ENCODE measurements around the gene CARD11.
"Not testable (repeated sequence)": the region's sequence is repeated elsewhere in the genome, so short reads cannot be mapped to it uniquely, and the experiment has no call there.

The CARD11 gene

DNA sequence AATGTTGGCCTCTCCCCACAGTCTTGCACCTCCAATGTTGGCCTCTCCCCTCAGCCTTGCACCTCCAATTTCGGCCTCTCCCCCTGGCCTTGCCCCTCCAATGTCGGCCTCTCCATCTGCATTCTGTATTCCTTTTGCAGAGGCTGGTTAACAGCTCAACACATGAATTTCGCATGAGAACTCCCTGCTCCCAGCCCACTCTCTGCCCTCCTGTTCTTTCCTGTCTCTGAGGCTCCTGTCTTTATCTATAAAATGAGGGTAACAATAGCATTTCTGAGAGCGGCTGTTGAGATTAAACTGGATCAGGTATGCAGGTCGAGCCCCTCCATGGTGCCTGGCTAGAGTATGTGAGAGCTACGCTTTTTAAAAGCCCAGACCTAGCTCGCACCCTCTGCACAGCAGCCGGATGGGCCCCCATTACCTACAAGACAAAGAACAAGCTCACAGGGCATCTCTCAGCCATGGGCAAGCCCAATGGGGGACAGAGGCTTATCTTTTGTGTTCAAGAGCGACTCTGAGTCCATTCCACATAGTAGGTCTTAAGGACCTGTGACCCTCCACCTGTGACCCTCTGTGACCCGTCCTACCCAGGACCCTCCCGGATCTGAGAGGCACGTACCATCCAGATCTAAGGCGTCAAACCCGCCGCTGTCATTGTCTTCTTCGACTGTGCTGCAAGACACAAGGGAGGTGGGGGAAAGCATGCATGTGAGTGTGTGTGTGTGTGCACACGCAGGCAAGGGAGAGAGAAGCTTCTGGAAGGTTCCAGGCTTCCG lies 117.4 kb downstream of the CARD11 start:
- no peak for DNase-seq (ENCODE audit: low read depth, low spot score)

DNA sequence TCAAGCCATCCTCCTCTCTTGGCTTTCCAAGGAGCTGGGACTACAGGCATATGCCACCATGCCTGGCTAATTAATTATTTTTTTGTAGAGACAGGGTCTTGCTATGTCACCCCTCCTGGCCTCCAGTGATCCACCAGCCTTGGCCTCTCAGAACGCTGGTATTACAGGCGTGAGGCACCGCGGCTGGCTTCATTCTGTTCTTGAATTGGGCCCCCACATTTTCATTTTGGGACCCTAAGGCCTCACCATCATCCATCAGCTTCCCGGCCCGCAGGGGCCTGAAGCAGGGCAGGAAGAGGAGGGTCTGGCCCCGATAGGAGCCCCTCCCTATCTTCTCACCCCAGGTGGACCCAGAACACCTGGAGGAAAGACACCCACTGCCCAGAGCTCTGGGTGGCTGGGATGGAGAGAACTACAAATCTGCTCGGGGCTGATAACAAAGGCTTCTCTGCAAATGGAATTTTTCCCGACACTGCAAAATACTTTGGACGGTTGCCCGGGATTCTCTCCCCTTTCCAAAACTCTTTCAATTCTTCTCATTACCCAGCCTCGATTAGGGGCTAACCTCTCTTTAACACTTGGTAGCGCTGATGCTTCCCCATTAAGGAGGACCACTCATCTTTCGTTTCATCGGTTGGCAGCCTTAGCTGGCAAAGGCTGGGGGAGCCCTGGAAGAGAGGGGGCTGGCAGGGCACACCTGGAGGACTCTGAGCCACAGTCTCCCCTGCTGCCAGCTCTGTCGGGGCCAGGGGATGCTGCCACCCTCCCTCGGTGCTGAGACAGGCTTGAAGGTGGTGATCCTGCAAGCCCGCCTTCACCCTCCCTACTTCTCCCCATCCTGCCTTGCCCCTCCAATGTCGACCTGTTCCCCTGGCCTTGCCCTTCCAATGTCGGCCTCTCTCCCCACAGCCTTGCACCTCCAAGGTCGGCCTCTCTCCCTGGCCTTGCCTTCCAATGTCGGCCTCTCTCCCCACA lies 118.5 kb downstream of the CARD11 start:
- peak; percentile 21 for DNase-seq (ENCODE audit: low read depth, low spot score)

DNA sequence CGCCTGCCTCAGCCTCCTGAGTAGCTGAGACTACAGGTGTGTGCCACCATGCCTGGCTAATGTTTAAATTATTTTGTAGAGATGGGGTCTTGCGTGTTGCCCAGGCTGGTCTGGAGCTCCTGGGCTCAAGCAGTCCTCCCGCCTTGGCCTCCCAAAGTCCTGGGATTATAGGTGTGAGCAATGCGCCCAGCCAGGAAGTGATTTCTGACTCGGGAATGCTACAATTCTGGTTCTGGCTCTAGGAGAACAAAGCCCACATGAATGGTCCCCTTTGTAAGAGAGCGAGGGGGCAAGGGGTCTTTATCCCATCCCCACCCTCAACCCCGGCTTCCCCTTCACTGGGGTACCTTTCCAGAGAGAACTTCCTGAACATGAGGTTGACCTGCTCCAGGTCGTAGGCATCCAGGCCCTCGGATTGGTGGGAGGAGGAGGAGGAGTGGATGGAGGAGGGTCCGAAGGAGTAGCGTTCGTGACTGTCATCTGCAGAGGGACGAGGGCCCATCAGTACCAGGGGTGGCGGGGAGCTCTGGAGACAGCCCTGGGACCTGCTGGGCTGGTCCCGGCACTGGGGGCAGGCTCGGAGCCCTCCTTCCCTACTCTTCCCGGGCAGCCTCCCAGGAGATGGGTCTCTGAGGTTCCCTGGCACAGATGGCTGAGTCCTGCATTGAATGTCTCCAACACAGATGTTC lies 119.6 kb downstream of the CARD11 start:
- DNase-seq (ENCODE audit: low read depth, low spot score), result no peak

DNA sequence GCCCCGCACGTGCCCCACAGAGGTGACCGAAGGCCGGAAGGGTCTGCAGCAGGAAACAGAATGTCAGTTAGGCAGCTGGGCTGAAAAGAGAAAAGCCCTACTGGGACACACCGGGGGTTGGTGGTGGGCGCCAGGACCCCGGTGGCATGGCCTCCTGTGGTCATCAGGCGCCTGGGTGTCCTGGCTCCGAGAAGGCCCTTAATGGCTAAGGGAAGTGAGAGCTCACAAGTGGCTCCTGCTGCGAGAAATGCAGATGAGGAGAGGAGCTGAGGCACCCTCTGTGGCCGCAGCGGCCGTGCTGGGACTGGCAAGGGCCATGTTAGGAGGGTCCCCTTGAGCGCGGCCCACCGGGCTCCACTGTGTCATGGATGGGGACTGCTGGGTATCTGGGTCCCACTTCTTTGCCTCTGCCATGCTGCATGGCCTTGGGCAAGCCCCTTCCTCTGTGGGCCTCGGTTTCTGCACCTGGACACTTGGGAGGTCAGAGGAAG lies 120.3 kb downstream of the CARD11 start:
- no peak for DNase-seq (ENCODE audit: low read depth, low spot score)

DNA sequence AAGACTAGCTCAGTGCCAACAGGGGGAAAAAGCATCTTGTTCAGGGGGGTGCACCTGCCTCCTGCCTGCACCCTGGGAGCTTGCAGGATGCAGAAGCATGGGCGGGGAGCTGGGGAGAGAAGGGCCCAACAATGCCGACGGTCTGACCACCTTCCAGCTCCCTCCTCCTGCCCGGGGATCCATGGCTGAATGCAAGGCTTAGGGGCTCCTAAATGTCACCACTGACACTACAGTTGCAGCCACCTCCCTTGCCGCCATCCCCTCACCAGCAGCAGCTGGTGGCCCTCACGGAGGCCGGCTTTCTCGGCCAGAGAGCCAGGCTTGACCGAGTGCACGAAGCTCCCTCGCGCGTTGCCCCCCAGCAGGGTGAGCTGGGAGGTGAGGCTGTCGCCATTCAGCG lies 120.8 kb downstream of the CARD11 start:
- no peak for DNase-seq (ENCODE audit: low read depth, low spot score)

DNA sequence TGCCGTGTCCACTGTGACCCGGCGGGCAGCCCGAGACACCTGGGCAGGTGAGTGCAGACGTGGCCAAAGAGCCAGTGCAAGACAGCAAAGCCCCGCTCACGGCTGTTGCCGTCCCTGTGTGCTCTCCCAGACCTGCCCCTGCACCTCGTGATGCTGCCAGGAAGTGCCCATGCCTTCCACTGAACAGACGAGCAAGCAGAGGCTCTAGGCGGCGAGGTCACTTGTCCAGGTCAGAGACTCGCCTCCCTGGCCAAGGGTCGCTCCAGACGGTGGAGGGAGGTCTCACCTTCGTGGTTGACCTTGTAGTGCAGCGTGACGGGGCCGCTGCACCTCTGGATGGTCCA lies 121.3 kb downstream of the CARD11 start:
- no peak for DNase-seq (ENCODE audit: low read depth, low spot score)

DNA sequence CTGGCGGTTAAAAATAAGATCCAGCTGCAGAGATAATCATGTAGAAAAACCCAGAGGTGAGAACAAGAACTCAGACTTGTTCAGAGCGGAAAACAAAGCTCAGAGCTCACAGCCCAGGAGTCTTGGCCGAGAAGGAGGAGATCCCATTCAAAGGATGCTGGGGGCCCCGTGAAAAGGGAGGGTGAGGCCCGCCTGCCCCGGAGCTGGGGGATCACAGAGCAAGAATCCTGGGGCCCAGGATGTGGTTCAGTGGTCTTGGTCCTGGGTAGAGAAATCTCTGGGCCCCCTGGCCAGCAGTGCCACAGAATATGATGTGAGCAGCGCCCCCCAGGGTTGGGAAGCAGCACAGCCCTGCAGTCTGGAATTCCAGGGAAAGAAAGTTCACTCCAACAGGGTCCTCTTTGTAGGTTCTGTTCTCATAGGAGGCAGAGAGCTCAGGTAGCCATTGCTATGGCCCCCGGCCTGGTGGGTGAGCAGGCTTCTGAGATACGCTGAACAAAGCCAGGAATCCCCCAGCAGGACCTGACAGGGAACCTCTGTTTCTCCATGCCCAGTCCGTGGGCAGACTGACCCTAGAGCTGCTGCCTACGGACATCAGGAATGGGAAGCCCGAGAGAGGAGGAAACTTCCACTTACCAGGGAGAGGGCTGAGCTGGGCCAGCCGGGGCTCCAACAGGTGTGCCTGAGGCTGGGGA lies 121.9 kb downstream of the CARD11 start:
- DNase-seq (ENCODE audit: low read depth, low spot score), result no peak

DNA sequence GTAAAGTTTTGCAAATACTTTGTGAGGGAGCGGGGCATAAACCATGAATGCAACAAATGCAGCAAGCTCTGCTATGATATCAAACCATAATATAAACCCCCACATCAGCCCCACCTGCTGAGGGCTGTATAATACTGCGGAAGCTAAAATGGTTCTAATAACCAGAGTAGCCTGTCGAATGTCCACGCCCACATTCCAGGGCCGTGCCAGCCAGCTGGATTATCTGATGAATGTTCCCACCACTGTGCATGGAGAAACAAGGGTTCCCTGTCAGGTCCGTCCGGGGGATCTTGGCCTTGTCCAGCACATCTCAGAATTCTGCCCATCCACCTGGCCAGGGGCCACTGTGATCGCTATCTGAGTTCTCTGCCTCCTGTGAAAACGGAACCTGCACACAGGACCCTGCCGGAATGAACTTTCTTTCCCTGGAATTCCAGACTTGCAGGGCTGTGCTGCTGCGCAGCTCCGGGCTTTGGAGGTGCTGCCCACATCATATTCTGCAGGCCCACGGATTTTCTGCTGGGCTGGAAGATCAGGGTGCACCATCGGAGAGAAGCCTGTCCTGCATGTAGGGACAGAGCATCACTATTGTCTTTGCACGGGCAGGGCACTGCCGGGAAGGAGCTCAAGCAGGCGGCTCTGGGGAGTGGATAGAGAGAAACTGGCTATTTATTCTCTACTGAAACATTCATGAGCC lies 122.6 kb downstream of the CARD11 start:
- peak; percentile 20 for DNase-seq (ENCODE audit: low read depth, low spot score)

DNA sequence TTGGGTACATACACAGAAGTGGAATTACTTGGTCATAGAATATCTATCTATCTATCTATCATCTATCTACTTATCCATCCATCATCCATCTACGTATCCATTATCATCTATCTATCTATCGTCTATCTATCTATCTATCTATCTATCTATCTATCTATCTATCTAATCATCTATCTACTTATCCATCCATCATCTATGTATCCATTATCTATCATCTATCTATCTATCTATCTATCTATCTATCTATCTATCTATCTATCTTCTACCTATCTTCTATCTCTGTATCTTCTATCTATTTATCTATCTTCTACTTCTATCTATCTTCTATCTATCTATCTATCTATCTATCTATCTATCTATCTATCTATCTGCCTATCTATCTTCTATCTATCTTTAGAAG lies 123.2 kb downstream of the CARD11 start:
- not testable (repeated sequence) for DNase-seq (ENCODE audit: low read depth, low spot score)

DNA sequence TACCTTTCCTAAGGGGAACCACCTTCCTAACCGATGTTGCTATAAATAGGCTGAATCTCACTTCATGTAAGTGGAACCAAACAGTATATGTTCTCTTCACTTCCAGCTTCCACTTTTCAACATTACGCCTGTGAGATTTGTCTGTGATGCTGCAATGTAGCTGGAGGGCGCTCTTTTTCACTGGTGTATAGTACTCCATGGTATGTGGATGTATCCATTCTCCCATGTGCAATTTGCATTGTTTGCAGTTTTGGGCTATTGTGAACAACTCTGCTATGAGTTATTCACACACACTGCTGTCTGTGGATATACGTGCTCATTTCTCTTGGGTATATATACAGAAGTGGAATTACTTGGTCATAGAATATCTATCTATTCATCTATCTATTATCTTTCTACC lies 123.6 kb downstream of the CARD11 start:
- DNase-seq (ENCODE audit: low read depth, low spot score), result no peak

DNA sequence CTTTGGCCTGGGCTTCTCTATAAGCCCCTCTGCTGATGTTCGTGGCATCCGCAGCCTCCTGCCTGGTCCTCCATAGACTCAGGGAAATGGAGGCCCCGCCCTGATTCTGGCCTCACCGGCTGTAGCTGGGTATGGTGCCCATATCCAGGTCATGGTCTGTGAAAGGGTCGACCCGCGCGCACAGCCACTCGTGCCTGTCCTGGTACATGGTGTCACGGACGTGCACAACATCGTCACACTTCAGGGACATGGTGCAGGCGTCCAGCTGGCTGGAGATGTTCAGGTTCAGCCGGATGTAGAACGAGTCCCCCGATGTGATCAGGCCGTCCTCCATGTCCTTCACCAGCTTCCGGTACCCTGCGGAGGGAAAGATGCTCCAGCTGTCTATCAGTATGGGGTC lies 124.4 kb downstream of the CARD11 start:
- DNase-seq (ENCODE audit: low read depth, low spot score), result no peak

DNA sequence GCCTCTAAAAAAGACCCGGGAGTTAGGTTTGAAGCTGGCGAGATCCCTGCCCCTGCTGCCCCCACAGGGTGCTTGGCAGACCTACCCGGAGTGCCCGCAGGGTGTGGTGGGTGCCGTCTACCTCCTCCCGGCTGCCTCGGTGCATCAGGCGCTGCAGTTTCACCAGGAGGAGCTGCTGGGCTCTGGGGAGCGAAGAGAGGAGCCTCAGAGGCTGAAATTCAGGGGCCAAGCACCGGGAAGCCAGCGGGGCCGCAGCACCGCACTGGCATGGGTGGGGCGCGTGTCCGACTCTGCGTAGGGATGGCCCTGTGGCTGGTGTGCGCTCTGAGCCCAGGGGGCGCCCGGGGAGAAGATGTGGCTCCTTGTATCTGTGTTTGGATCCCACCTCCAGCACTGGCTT lies 125.3 kb downstream of the CARD11 start:
- no peak for DNase-seq (ENCODE audit: low read depth, low spot score)

DNA sequence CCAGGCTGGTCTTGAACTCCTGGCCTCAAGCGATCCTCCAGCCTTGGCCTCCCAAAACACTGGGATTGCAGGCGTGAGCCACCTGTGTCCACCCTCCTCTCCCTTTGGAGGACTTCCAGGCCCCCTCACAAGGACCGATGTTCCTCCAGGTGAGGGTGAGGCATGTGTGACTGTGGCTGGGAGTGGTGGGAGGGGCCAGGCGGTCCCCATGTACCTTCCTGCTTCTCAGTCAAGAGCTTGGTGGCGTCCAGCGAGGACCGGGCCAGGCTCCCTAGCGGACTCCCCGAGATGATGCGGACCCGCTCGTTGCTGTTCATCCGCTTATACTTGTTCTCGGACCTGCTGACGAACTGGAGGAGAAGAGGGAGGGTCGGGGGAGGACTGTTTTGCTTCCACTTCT lies 128.6 kb downstream of the CARD11 start:
- DNase-seq (ENCODE audit: low read depth, low spot score), result no peak

DNA sequence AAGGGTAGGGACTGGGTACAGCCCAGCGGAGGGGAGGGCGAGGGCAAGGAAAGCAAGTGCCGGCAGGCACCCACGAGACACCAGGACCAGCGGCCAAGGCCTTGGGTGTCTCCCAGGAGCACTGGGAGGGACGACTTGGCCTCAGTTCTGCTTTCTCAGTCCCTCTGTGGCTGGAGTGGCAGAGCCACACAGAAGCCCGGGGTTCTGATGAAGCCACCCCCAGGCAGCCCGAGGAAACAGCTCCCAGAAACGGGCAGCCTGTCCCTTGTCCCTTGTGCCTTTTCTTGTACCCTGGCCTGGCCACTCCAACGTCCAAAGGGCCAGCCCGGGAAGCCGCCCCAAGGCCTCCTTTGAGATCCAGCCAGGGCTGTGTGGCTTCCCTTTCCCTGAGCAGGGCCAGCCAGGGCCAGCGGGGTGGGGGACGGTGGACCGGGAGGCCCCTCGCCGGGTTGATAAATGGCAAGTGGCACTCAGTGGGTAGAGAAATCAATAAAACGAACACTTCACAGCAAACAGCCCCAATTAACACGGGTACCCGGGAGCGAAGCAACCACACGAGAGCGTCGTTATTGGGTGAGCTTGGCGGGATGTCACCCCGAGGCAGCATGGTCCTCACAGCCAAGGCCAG lies 129.8 kb downstream of the CARD11 start:
- no peak for DNase-seq (ENCODE audit: low read depth, low spot score)

DNA sequence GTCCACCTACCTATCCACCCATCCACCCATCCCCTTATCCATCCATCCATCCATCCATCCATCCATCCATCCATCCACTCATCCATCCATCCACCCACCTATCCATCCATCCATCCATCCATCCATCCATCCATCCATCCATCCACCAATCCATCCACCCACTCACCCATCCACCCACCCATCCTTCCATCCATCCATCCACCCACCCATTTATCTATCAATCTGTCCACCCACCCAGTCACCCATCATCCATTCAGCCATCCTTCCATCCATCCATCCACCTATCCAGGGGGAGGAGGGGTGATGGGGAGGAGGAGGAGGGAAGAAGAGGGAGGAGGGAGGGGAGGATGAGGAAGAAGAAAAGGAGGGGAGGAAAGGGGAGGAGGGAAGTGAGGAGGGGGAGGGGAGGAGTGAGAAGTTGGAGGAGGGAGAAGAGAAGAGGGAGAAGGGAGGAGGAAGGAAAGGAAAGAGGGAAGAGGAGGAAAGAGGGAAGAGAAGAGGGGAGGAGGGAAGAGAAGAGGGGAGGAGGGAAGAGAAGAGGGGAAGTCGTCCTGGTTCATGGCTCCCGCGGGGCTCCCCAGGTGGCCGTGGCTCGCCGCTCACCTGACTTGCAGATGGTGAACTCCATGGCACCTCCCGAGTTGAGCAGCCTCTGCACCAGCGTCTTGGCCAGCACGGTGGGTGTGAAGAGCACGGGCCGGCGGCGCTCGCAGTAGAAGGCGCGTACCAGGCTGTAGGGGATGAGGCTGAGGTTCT lies 130.8 kb downstream of the CARD11 start:
- no peak for DNase-seq (ENCODE audit: low read depth, low spot score)

DNA sequence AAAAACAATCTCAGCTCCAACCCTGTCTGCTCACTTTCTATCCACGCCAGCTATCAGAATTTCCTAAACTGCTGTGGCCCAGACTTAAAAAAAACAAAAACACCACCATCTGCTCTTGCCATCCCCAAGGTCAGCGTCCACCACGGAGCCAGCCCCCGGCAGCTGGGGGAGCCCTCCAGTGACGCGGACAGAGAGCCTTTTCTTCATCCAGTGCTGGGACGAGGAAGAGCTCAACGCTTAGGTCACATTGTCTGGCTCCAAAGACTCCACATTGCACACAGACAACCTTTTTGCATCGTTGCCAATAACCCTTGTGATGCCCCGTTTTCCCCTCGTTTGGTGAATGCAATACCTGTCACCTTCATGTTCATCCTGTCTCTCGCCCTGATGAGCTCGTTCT lies 132.2 kb downstream of the CARD11 start:
- no peak for DNase-seq (ENCODE audit: low read depth, low spot score)

DNA sequence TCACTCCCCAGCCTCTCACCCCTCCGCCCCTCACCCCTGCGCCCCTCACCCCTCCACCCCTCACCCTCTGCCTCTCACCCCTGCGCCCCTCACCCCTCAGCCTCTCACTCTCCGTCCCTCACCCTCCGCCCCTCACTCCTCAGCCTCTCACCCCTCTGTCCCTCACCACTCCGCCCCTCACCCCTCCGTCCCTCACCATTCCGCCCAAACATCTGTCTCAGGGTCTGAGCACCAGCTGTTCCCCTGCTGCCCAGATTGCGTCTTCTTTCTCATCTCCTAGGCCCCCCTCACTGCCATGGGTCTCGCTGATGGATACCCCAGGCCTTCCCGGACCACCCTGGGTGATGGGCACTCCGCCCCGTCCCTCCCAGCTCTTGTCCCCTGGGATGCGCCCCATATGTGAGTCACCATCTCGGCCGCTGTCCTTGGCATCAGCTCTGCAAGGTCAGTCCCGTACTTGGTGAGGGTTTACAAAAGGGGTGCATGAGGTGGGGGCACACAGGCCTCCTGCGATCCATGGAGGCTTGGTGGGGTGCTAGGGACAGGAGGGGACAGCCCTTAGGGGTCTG lies 134.1 kb downstream of the CARD11 start:
- no peak for DNase-seq (ENCODE audit: low read depth, low spot score)

DNA sequence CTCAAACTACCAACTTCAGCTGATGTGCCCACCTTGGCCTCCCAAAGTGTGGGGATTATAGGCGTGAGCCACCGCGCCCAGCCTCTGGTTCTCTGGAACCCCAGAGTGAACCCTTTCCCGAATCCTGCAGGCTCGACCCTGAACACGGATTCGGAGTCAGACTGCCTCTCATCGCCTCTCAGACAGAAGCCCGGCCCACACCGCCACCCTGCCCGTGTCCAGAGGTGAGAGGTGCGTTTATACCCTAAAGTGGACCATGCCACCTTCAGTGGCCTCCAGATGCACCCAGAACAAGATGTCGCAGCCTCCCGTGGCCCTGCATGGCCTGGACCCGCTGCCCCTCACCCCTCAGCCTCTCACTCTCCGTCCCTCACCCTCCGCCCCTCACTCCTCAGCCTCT lies 134.6 kb downstream of the CARD11 start:
- DNase-seq (ENCODE audit: low read depth, low spot score), result no peak

DNA sequence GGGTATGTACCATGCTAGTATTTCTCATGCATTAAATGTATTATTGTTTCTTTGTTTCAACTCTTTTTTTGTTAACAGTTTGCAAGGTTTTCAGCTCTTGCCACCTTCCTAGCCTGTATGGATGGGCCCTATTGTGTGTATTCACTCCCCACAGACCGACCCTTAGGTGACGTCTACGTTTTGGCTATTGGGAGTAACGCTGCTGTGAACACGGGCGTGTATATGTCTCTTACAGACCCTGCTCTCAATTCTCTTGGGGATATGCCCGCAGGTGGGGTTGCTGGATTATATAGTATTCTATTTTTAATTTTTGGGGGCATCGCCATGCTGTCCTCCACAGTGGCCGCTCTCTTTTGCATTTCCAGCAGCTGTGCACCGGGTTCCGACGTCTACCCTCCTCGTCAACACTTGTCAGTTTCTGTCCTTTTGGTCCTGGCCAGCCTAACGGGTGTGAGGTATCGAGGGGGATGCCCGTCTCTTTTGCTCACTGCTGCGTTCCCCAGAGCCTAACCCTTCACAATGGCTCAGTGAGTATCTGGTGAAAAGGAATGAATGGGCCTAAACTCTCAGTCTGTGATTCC lies 135.5 kb downstream of the CARD11 start:
- DNase-seq (ENCODE audit: low read depth, low spot score), result no peak
